ENCODE data around the gene PARVG. TPM values are rescaled to one million over a fixed set of nuclear protein-coding genes. Genes with fewer than 3 reads are reported as not detected.

The PARVG gene
- total and polyA plus RNA-seq, 9 of the 15 experiments (the other 6 are each of a cell fraction or from before 2014, with no cell fraction given) = 0.35 TPM; not detected in 8

DNA sequence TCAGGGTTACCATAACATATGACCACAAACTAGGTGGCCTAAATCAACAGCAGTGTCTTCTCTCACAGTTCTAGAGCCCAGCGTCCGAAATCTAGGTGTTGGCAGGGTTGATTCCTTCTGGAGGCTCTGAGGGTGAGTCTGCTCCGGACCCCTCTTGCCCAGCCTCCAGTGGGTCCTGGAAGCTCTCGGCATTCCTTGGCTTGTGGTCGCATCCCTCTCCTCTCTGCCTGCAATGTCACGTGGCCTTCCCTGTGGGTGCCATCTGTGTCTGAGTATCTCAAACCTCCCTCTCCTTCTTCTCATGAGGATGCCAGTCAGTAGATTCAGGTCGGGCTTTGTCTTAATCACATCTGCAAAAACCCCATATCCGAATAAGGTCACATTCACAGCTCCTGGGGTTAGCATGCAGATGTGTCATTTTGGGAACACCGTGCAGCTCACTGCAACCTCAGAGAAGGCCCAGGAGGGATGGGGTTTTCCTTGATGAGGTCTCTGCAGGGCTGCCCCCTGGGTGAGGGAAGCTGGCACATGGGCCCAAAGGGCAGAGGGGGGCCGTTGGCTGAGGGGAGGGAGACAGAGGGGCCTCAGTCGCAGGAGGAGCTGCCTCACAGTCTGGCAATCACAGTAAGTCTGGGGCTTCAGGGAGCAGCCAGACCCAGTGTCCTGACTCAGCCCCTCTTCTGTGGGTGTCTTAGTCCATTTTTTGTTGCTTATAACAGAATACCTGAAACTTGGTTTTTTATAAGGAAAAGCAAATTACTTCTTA lies 41.2 kb downstream of the PARVG start (continued):
- TF ChIP-seq U2AF2 (optimal IDR thresholded peaks at IDR 0.05; ENCODE audit: low read depth, low read length) = no peak
- TF ChIP-seq, protein P1, sequence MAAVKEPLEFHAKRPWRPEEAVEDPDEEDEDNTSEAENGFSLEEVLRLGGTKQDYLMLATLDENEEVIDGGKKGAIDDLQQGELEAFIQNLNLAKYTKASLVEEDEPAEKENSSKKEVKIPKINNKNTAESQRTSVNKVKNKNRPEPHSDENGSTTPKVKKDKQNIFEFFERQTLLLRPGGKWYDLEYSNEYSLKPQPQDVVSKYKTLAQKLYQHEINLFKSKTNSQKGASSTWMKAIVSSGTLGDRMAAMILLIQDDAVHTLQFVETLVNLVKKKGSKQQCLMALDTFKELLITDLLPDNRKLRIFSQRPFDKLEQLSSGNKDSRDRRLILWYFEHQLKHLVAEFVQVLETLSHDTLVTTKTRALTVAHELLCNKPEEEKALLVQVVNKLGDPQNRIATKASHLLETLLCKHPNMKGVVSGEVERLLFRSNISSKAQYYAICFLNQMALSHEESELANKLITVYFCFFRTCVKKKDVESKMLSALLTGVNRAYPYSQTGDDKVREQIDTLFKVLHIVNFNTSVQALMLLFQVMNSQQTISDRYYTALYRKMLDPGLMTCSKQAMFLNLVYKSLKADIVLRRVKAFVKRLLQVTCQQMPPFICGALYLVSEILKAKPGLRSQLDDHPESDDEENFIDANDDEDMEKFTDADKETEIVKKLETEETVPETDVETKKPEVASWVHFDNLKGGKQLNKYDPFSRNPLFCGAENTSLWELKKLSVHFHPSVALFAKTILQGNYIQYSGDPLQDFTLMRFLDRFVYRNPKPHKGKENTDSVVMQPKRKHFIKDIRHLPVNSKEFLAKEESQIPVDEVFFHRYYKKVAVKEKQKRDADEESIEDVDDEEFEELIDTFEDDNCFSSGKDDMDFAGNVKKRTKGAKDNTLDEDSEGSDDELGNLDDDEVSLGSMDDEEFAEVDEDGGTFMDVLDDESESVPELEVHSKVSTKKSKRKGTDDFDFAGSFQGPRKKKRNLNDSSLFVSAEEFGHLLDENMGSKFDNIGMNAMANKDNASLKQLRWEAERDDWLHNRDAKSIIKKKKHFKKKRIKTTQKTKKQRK (IDR thresholded peaks at IDR 0.05; ENCODE audit: borderline replicate concordance, low read depth, low read length) = no peak

GRCh38 chr22:44224166-44224565 lies 43.4 kb downstream of the PARVG start:
- H4K20me1 ChIP-seq (replicated peaks; ENCODE audit: control insufficient read depth, insufficient read depth, low read length) = no peaks in the 10 kb centered on the region
- DNase-seq (ENCODE audit: extremely low read depth in 1 of 4, low spot score in 3 of 4) (no peak), FAIRE-seq (no peak), ATAC-seq (no peak)
- no peaks in the 10 kb centered on the region for H3K36me3 ChIP-seq (ENCODE audit: control insufficient read depth, insufficient read depth, low read length)
- no peak overlapping the region for H3K4me2 ChIP-seq (ENCODE audit: insufficient read depth, low read length)
- ChIA-PET POLR2A (no interaction called here), CTCF (ENCODE audit: low intra/inter-chr PET ratio) (no interaction called here)
- no peaks in the 10 kb centered on the region for H3K79me2 ChIP-seq (ENCODE audit: control insufficient read depth, insufficient read depth, low read length)
- H3K4me3 ChIP-seq = no peak overlapping the region
- peaks cover 0 to 16% of the 10 kb centered on the region in 2 experiments; a peak in 2 of 5 replicates for H3K27me3 ChIP-seq (ENCODE audit: control insufficient read depth in 2 of 2, insufficient read depth in 2 of 2, low read length in 2 of 2)
- intact Hi-C loops (cut with micrococcal nuclease) (no loop called here), in situ Hi-C loops (cut with MboI) (no loop called here)
- no peaks in the 10 kb centered on the region for H3K9me3 ChIP-seq (replicated peaks; ENCODE audit: control insufficient read depth, insufficient read depth, low read depth, low read length)
- under 1% methylated on average over 12 of the region's 12 CpGs for WGBS (ENCODE audit: insufficient coverage, low coverage, missing lambda C conversion rate)
- BruUV-seq (replicated peaks) = no TSS peak
- no peak overlapping the region for H3K9ac ChIP-seq (ENCODE audit: insufficient read depth in 1 of 2, low read depth in 2 of 2, low read length in 2 of 2)
- H3K27ac ChIP-seq (ENCODE audit: extremely low read depth, low read depth, low read length) = no peak overlapping the region
- H2AFZ ChIP-seq (ENCODE audit: low read depth, low read length) = no peak overlapping the region
- no peaks in the 10 kb centered on the region for H3K4me1 ChIP-seq (replicated peaks in 1 of 2; ENCODE audit: control insufficient read depth in 2 of 2, insufficient read depth in 2 of 2, low read length in 2 of 2)
- no peaks in the 10 kb centered on the region for H3K9me1 ChIP-seq (ENCODE audit: control insufficient read depth, insufficient read depth, low read length)
- TF ChIP-seq CEBPG (CRISPR knock-in tag; IDR thresholded peaks at IDR 0.05) (no peak), CEBPG (tag; conservative IDR thresholded peaks at IDR 0.05 in 1 of 2, IDR thresholded peaks at IDR 0.05 in 1 of 2) (no peak), ZNF175 (CRISPR knock-in tag; IDR thresholded peaks at IDR 0.05; ENCODE audit: low read depth) (no peak), RERE (CRISPR knock-in tag; IDR thresholded peaks at IDR 0.05; ENCODE audit: borderline replicate concordance) (no peak), ZBTB2 (IDR thresholded peaks at IDR 0.05) (no peak), GABPB2 (CRISPR knock-in tag; conservative IDR thresholded peaks at IDR 0.05) (no peak), ETV5 (CRISPR knock-in tag; IDR thresholded peaks at IDR 0.05; ENCODE audit: low read depth) (no peak)

Measured in K562 (cell line).